K562 (cell line): ENCODE measurements around the gene PHTF1. TPM values are rescaled to one million over a fixed set of nuclear protein-coding genes. Genes with fewer than 3 reads are reported as not detected.

Experiments
- ATAC-seq: fragments of 200-7000 bp; cut with Tn5 transposase; 3 replicates; pipeline ENCODE4 v1.9.1; 2020; ENCODE audit warnings: moderate library complexity
- BruUV-seq: library from RNA; stranded (reverse); fragments of 400-500 nt; replicated peaks from 2 replicates; lab custom pipeline; 2021; lab: Mats Ljungman, UMichigan
- CTCF ChIA-PET: fragments of 300-600 bp; formaldehyde crosslinking; extraction: SDS; loops from one replicate; lab custom pipeline; 2021; ENCODE audit warnings: low intra/inter-chr PET ratio; lab: Yijun Ruan, JAX
- POLR2A ChIA-PET: fragments of 300-600, 350-650 bp; sonication (Branson Sonifier 250); formaldehyde crosslinking; extraction: SDS; loops from one replicate; lab custom pipeline; 2021; ENCODE audit warnings: antibody characterized with exemption, inconsistent platforms; lab: Yijun Ruan, JAX
- DNase-seq, 4 experiments: peaks; one replicate each; pipeline versions ENCODE4 v3.0.0 to v3.0.0-alpha.2; 2011 to 2018; ENCODE audit warnings: low spot score in 3 of 4, mixed read lengths in 3 of 4; ENCODE audit errors: extremely low read depth in 1 of 4
- FAIRE-seq: peaks from 2 replicates; lab custom pipeline; 2011; peaks lifted over from hg19 to GRCh38; lab: Jason Lieb, UNC
- H2AFZ ChIP-seq: 2 replicates; pipeline ENCODE4 v1.6.0; 2011; ENCODE audit warnings: low read depth, low read length, control low read depth, inconsistent platforms
- H3K27ac ChIP-seq: fragments of 200-600 bp; 3 replicates; pipeline ENCODE4 v1.8.0; 2011; ENCODE audit warnings: low read depth, mild to moderate bottlenecking, control low read depth, inconsistent platforms, low read length, moderate library complexity, mixed read lengths; ENCODE audit errors: extremely low read depth
- H3K27me3 ChIP-seq, 2 experiments: fragments of 300-600 bp in 1 of 2; 2 replicates in 1 of 2; 3 replicates in 1 of 2; pipeline versions ENCODE4 v1.6.0 to v1.8.0; 2011; ENCODE audit warnings: inconsistent platforms in 2 of 2, low read length in 2 of 2, mild to moderate bottlenecking in 1 of 2, mixed read lengths in 1 of 2, moderate library complexity in 1 of 2; ENCODE audit not compliant: control insufficient read depth in 2 of 2, insufficient read depth in 2 of 2
- H3K36me3 ChIP-seq: fragments of 300-600 bp; 3 replicates; pipeline ENCODE4 v1.8.0; 2011; ENCODE audit warnings: mild to moderate bottlenecking, low read length, inconsistent platforms; ENCODE audit not compliant: control insufficient read depth, insufficient read depth
- H3K4me1 ChIP-seq, 2 experiments: fragments of 200-600 bp in 1 of 2; replicated peaks in 1 of 2; 2 replicates in 1 of 2; 3 replicates in 1 of 2; pipeline versions ENCODE4 v1.5.1 to v1.8.0; 2011; ENCODE audit warnings: inconsistent platforms in 2 of 2, low read length in 2 of 2, mild to moderate bottlenecking in 1 of 2, mixed read lengths in 1 of 2, moderate library complexity in 1 of 2; ENCODE audit not compliant: control insufficient read depth in 2 of 2, insufficient read depth in 2 of 2
- H3K4me2 ChIP-seq: 2 replicates; pipeline ENCODE4 v1.6.1; 2011; ENCODE audit warnings: low read length, control low read depth, inconsistent platforms, mixed read lengths; ENCODE audit not compliant: insufficient read depth
- H3K4me3 ChIP-seq: fragments of 200-600 bp; sonication (generic), shearing (Covaris generic); 2 replicates; pipeline ENCODE4 v1.5.1; 2016; ENCODE audit warnings: control low read depth, inconsistent platforms
- H3K79me2 ChIP-seq: fragments of 200-600 bp; 3 replicates; pipeline ENCODE4 v1.8.0; 2011; ENCODE audit warnings: low read length, inconsistent platforms; ENCODE audit not compliant: control insufficient read depth, insufficient read depth
- H3K9ac ChIP-seq, 2 experiments: 2 replicates each; pipeline versions ENCODE4 v1.6.0 to v1.6.1; 2011; ENCODE audit warnings: low read depth in 2 of 2, low read length in 2 of 2, control low read depth in 1 of 2, inconsistent platforms in 1 of 2, mild to moderate bottlenecking in 1 of 2, mixed read lengths in 1 of 2; ENCODE audit not compliant: insufficient read depth in 1 of 2
- H3K9me1 ChIP-seq: one replicate; pipeline ENCODE4 v1.6.0; 2011; ENCODE audit warnings: inconsistent platforms, mild to moderate bottlenecking, low read length, moderate library complexity; ENCODE audit not compliant: control insufficient read depth, insufficient read depth
- H3K9me3 ChIP-seq: replicated peaks from 2 replicates; pipeline ENCODE4 v1.5.1; 2011; ENCODE audit warnings: low read depth, low read length, inconsistent platforms; ENCODE audit not compliant: control insufficient read depth, insufficient read depth
- H4K20me1 ChIP-seq: replicated peaks from 2 replicates; pipeline ENCODE4 v1.6.1; 2011; ENCODE audit warnings: low read length, inconsistent platforms, mixed read lengths; ENCODE audit not compliant: control insufficient read depth, insufficient read depth
- CHD1 ChIP-seq: fragments of 200-600 bp; sonication (generic); IDR thresholded peaks from one replicate; pipeline ENCODE4 v1.6.1; 2012; ENCODE audit warnings: mild to moderate bottlenecking, moderate library complexity, low read length, inconsistent platforms
- CREB5 ChIP-seq: fragments of 250-450 bp; sonication (Bioruptor Pico); IDR thresholded peaks from 2 replicates; pipeline ENCODE4 v1.5.0; 2020; ENCODE audit warnings: mild to moderate bottlenecking
- HDAC2 ChIP-seq: fragments of 450-650 bp; IDR thresholded peaks from 2 replicates; pipeline ENCODE4 v1.6.1; 2016; ENCODE audit warnings: mild to moderate bottlenecking
- MAFG ChIP-seq: fragments of 450-650 bp; conservative IDR thresholded peaks from 2 replicates; pipeline ENCODE4 v1.6.1; 2016; ENCODE audit warnings: missing genetic modification characterization, missing compliant biosample characterization
- MLX ChIP-seq, 2 experiments: fragments of 450-650 bp in 1 of 2; sonication (generic) in 1 of 2; formaldehyde crosslinking; conservative IDR thresholded peaks; 2 replicates each; pipeline versions ENCODE4 v1.4.0 to v1.8.1; 2020 to 2022; ENCODE audit warnings: mild to moderate bottlenecking in 1 of 2, missing genetic modification reagents in 1 of 2
- POLR2H ChIP-seq: IDR thresholded peaks from 2 replicates; pipeline ENCODE4 v1.6.1; 2016; ENCODE audit warnings: missing genetic modification characterization, low read depth, mild to moderate bottlenecking, control low read depth, missing compliant biosample characterization, moderate library complexity
- RNF2 ChIP-seq: sonication (generic); IDR thresholded peaks from 2 replicates; pipeline ENCODE4 v1.6.1; 2016
- RNF219 ChIP-seq: fragments of 250-450 bp; sonication (Bioruptor Pico); IDR thresholded peaks from 2 replicates; pipeline ENCODE4 v1.5.0; 2022; ENCODE audit warnings: mild to moderate bottlenecking
- SPI1 ChIP-seq: IDR thresholded peaks from 2 replicates; pipeline ENCODE4 v1.6.1; 2011; ENCODE audit warnings: low read depth, low read length, control low read depth, borderline replicate concordance
- USF1 ChIP-seq: sonication (generic); formaldehyde crosslinking; IDR thresholded peaks from 2 replicates; pipeline ENCODE4 v1.9.0; 2022; ENCODE audit warnings: mild to moderate bottlenecking, missing genetic modification reagents
- ZNF507 ChIP-seq: conservative IDR thresholded peaks from 2 replicates; pipeline ENCODE4 v1.6.1; 2017; ENCODE audit warnings: missing genetic modification characterization, missing compliant biosample characterization
- WGBS: fragments of 100-300 bp; shearing (Covaris generic); methylation state at CpG from one replicate; pipeline ENCODE4 v1.1.6; 2016; ENCODE audit warnings: low coverage, mixed read lengths; ENCODE audit not compliant: insufficient coverage; ENCODE audit errors: missing lambda C conversion rate; 5-methylcytosine and 5-hydroxymethylcytosine counted together
- in situ Hi-C: fragments of 300-500 bp; cut with MboI; formaldehyde crosslinking; loops from 4 replicates; pipeline ENCODE4 v1.15.0; 2018; ENCODE audit warnings: inconsistent platforms, mixed read lengths
- intact Hi-C: fragments of 100-400 bp; cut with micrococcal nuclease; formaldehyde crosslinking; loops from 2 replicates; pipeline ENCODE4 v1.14.2; 2022
- polyA plus RNA-seq, 8 experiments: library from polyadenylated mRNA; depleted of rRNA in 4 of 8; stranded (reverse) in 5 of 8; unstranded in 3 of 8; fragments of >200 nt; fragmentation: Nextera tagmentation in 2 of 8; fragmentation: Illumina TruSeq in 1 of 8; extraction: Ambion mirVana in 2 of 8; extraction: Trizol in 1 of 8; gene quantifications; 2 replicates each; pipeline versions ENCODE4 v1.2.1 to v1.2.3, GENCODE V29; 2011 to 2014; ENCODE audit warnings: inconsistent platforms in 1 of 8, missing spikeins in 1 of 8
- total RNA-seq, 7 experiments: library from RNA; depleted of rRNA in 6 of 7; stranded (reverse); fragments of >200 nt in 6 of 7; fragmentation: Illumina TruSeq in 2 of 7; extraction: Trizol in 2 of 7; gene quantifications; 2 replicates each; pipeline versions ENCODE4 v1.2.1 to v1.2.3, GENCODE V29; 2011 to 2021; ENCODE audit warnings: low replicate concordance in 1 of 7

Gene PHTF1
- total and polyA plus RNA-seq, 9 of the 15 experiments (the other 6 are each of a cell fraction or from before 2014, with no cell fraction given) = 8.4 to 36.2 (median 23.0) TPM

GRCh38 chr1:113654883-113655282 is 104.4 kb downstream of the PHTF1 start (continued):
- TF ChIP-seq RNF219 (no peak), HDAC2 (no peak), POLR2H (no peak), CREB5 (no peak), MLX (CRISPR knock-in tag; conservative IDR thresholded peaks at IDR 0.05) (no peak), CHD1 (no peak)

GRCh38 chr1:113653741-113654140 is 105.5 kb downstream of the PHTF1 start:
- TF ChIP-seq USF1 (CRISPR knock-in tag) (no peak), ZNF507 (tag) (no peak), MAFG (tag) (no peak), SPI1 (no peak), RNF2 (no peak)
- TF ChIP-seq, all 486 proteins: peak for 0
- ChIA-PET CTCF (no interaction called here), POLR2A (interaction anchor here (0.5 to 0.7 kb wide), 4 partner anchors 197 to 681 kb away, joined by 3 to 5 read pairs (median 4); no protein-coding TSS in a partner anchor)
- Histone ChIP-seq H3K4me2 (no peak overlapping the region), H3K4me3 (no peak overlapping the region), H3K27me3 (no peaks in the 10 kb centered on the region), H3K9ac (no peak overlapping the region), H3K27ac (no peak overlapping the region), H4K20me1 (no peaks in the 10 kb centered on the region), H3K36me3 (no peaks in the 10 kb centered on the region), H3K9me1 (no peaks in the 10 kb centered on the region), H3K79me2 (no peaks in the 10 kb centered on the region), H3K4me1 (peaks cover 0 to 13% of the 10 kb centered on the region in 2 experiments; a peak in 3 of 5 replicates), H3K9me3 (no peaks in the 10 kb centered on the region), H2AFZ (no peak overlapping the region)
- ATAC-seq (no peak), FAIRE-seq (no peak), DNase-seq (no peak)
- intact Hi-C loops = no loop called here
- in situ Hi-C loops = no loop called here
- no TSS peak for BruUV-seq
- WGBS = 41% methylated on average over 5 of the region's 5 CpGs
